ENCODE results near the gene TENT4A. TPM values are rescaled to one million over a fixed set of nuclear protein-coding genes. Genes with fewer than 3 reads are reported as not detected.

Gene TENT4A
- total RNA-seq, 4 donors from 2014 or later: 17.0 to 21.9 (median 20.1) TPM

GRCh38 chr5:6673963-6674362 is 39.3 kb upstream of the TENT4A start:
- 97% methylated on average over 1 of the region's 1 CpG for WGBS
- peaks cover 0 to 11% (median 5%) of the 10 kb centered on the region in 4 donors for H3K36me3 ChIP-seq
- no peaks in the 10 kb centered on the region for H3K4me1 ChIP-seq
- no peaks in the 10 kb centered on the region for H3K27me3 ChIP-seq
- H3K4me3 ChIP-seq: no peak overlapping the region
- H3K27ac ChIP-seq (replicated peaks in 1 of 4): no peak overlapping the region
- TF ChIP-seq EP300 (IDR thresholded peaks at IDR 0.05) (no peak), POLR2AphosphoS5 (IDR thresholded peaks at IDR 0.05) (no peak), POLR2A (IDR thresholded peaks at IDR 0.05; ENCODE audit: low read depth) (no peak)
- TF ChIP-seq, protein P1, sequence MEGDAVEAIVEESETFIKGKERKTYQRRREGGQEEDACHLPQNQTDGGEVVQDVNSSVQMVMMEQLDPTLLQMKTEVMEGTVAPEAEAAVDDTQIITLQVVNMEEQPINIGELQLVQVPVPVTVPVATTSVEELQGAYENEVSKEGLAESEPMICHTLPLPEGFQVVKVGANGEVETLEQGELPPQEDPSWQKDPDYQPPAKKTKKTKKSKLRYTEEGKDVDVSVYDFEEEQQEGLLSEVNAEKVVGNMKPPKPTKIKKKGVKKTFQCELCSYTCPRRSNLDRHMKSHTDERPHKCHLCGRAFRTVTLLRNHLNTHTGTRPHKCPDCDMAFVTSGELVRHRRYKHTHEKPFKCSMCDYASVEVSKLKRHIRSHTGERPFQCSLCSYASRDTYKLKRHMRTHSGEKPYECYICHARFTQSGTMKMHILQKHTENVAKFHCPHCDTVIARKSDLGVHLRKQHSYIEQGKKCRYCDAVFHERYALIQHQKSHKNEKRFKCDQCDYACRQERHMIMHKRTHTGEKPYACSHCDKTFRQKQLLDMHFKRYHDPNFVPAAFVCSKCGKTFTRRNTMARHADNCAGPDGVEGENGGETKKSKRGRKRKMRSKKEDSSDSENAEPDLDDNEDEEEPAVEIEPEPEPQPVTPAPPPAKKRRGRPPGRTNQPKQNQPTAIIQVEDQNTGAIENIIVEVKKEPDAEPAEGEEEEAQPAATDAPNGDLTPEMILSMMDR (IDR thresholded peaks at IDR 0.05): no peak
- no peak for DNase-seq (ENCODE audit: extremely low spot score)
- H3K9me3 ChIP-seq: no peaks in the 10 kb centered on the region
- intact Hi-C loops (cut with DNase I): no loop called here

- TF ChIP-seq EP300 (IDR thresholded peaks at IDR 0.05) (no peak), POLR2AphosphoS5 (IDR thresholded peaks at IDR 0.05) (no peak), POLR2A (IDR thresholded peaks at IDR 0.05; ENCODE audit: low read depth) (no peak)
- TF ChIP-seq, protein P1 (IDR thresholded peaks at IDR 0.05): no peak
- H3K36me3 ChIP-seq: peaks cover 0 to 11% (median 5%) of the 10 kb centered on the region in 4 donors
- no peak for DNase-seq (ENCODE audit: extremely low spot score)
- H3K9me3 ChIP-seq: no peaks in the 10 kb centered on the region
- H3K4me1 ChIP-seq: no peaks in the 10 kb centered on the region
- H3K27ac ChIP-seq (replicated peaks in 1 of 4): no peak overlapping the region
- whole genome bisulfite sequencing: 99% methylated on average over 3 of the region's 3 CpGs
- no peaks in the 10 kb centered on the region for H3K27me3 ChIP-seq
- H3K4me3 ChIP-seq: no peak overlapping the region
- intact Hi-C loops (cut with DNase I): no loop called here
Observed at GRCh38 chr5:6674421-6674820, 38.8 kb upstream of the TENT4A start.

- no peaks in the 10 kb centered on the region for H3K27me3 ChIP-seq
- WGBS: 92% methylated on average over 10 of the region's 10 CpGs
- no peak overlapping the region for H3K4me3 ChIP-seq
- DNase-seq (ENCODE audit: extremely low spot score): no peak
- H3K27ac ChIP-seq (replicated peaks in 1 of 4): no peak overlapping the region
- TF ChIP-seq EP300 (IDR thresholded peaks at IDR 0.05) (no peak), POLR2A (IDR thresholded peaks at IDR 0.05; ENCODE audit: low read depth) (no peak), POLR2AphosphoS5 (IDR thresholded peaks at IDR 0.05) (no peak)
- TF ChIP-seq, protein P1 (IDR thresholded peaks at IDR 0.05): no peak
- H3K36me3 ChIP-seq: peaks cover 0 to 7% (median 3%) of the 10 kb centered on the region in 4 donors
- intact Hi-C loops (cut with DNase I): no loop called here
- H3K4me1 ChIP-seq: no peaks in the 10 kb centered on the region
- no peaks in the 10 kb centered on the region for H3K9me3 ChIP-seq
Observed at GRCh38 chr5:6674886-6675285, 38.3 kb upstream of the TENT4A start.

GRCh38 chr5:6675784-6676491 is 37.3 kb upstream of the TENT4A start:
- no peaks in the 10 kb centered on the region for H3K9me3 ChIP-seq
- H3K27me3 ChIP-seq: no peaks in the 10 kb centered on the region
- intact Hi-C loops (cut with DNase I): no loop called here
- no peak overlapping the region for H3K27ac ChIP-seq (replicated peaks in 1 of 4)
- H3K4me1 ChIP-seq: no peaks in the 10 kb centered on the region
- no peak for TF ChIP-seq EP300 (IDR thresholded peaks at IDR 0.05)
- TF ChIP-seq, protein P1 (IDR thresholded peaks at IDR 0.05): no peak
- no peak for TF ChIP-seq POLR2A (IDR thresholded peaks at IDR 0.05; ENCODE audit: low read depth)
- TF ChIP-seq POLR2AphosphoS5 (IDR thresholded peaks at IDR 0.05): no peak
- WGBS: 93% methylated on average over 5 of the region's 5 CpGs
- no peaks in the 10 kb centered on the region for H3K36me3 ChIP-seq
- DNase-seq (ENCODE audit: extremely low spot score): no peak
- H3K4me3 ChIP-seq: no peak overlapping the region
